HepG2 (cell line): Measurements from ENCODE around the gene IL17RC. TPM values are rescaled to one million over a fixed set of nuclear protein-coding genes. Genes with fewer than 3 reads are reported as not detected.
A peak's percentile ranks its signal among the peaks of the same experiment; 100 is the strongest.

ENCODE experiments used
- BCL6 ChIP-seq: IDR thresholded peaks from 2 replicates; pipeline ENCODE4 v1.6.1; 2016; ENCODE audit warnings: missing genetic modification reagents, missing compliant biosample characterization
- CAMTA2 ChIP-seq: sonication (generic); formaldehyde crosslinking; IDR thresholded peaks from 2 replicates; pipeline ENCODE4 v1.4.0; 2020; ENCODE audit warnings: mild to moderate bottlenecking, missing genetic modification reagents, borderline replicate concordance
- ERF ChIP-seq: IDR thresholded peaks from 2 replicates; pipeline ENCODE4 v1.6.1; 2018; ENCODE audit warnings: missing biosample characterization, missing genetic modification reagents
- FLYWCH1 ChIP-seq: sonication (generic); formaldehyde crosslinking; IDR thresholded peaks from 2 replicates; pipeline ENCODE4 v1.8.1; 2023; ENCODE audit warnings: mild to moderate bottlenecking, missing genetic modification reagents
- FOXC1 ChIP-seq: sonication (generic); formaldehyde crosslinking; IDR thresholded peaks from 2 replicates; pipeline ENCODE4 v1.8.0; 2022; ENCODE audit warnings: mild to moderate bottlenecking, missing genetic modification reagents, borderline replicate concordance
- GABPB1 ChIP-seq: IDR thresholded peaks from 2 replicates; pipeline ENCODE4 v1.6.1; 2016; ENCODE audit warnings: mild to moderate bottlenecking, missing genetic modification reagents, moderate library complexity, missing compliant biosample characterization
- HOXA7 ChIP-seq: sonication (generic); formaldehyde crosslinking; IDR thresholded peaks from 2 replicates; pipeline ENCODE4 v1.8.1; 2022; ENCODE audit warnings: mild to moderate bottlenecking, missing genetic modification reagents, moderate library complexity
- MIER3 ChIP-seq: IDR thresholded peaks from 2 replicates; pipeline ENCODE4 v1.6.1; 2016; ENCODE audit warnings: missing compliant biosample characterization, borderline replicate concordance
- REL ChIP-seq: sonication (generic); formaldehyde crosslinking; conservative IDR thresholded peaks from 2 replicates; pipeline ENCODE4 v1.8.0; 2022; ENCODE audit warnings: mild to moderate bottlenecking, missing genetic modification reagents, moderate library complexity
- XBP1 ChIP-seq: sonication (generic); formaldehyde crosslinking; IDR thresholded peaks from 2 replicates; pipeline ENCODE4 v1.5.0; 2020; ENCODE audit warnings: missing genetic modification reagents
- ZFP37 ChIP-seq: sonication (generic); formaldehyde crosslinking; IDR thresholded peaks from 2 replicates; pipeline ENCODE4 v1.4.0; 2020; ENCODE audit warnings: missing genetic modification reagents, borderline replicate concordance
- ZNF230 ChIP-seq: sonication (generic); formaldehyde crosslinking; IDR thresholded peaks from 2 replicates; pipeline ENCODE4 v1.4.0; 2020; ENCODE audit warnings: mild to moderate bottlenecking, missing genetic modification reagents
- ZNF34 ChIP-seq: sonication (generic); formaldehyde crosslinking; IDR thresholded peaks from 2 replicates; pipeline ENCODE4 v1.4.0; 2020; ENCODE audit warnings: mild to moderate bottlenecking, missing genetic modification reagents, borderline replicate concordance
- ZNF496 ChIP-seq: sonication (generic); formaldehyde crosslinking; IDR thresholded peaks from 2 replicates; pipeline ENCODE4 v1.8.1; 2023; ENCODE audit warnings: mild to moderate bottlenecking, moderate library complexity, missing genetic modification reagents; ENCODE audit not compliant: insufficient replicate concordance
- ZNF678 ChIP-seq: sonication (generic); formaldehyde crosslinking; IDR thresholded peaks from 2 replicates; pipeline ENCODE4 v1.4.0; 2020; ENCODE audit warnings: mild to moderate bottlenecking, missing genetic modification reagents
- polyA plus RNA-seq, 8 experiments: library from polyadenylated mRNA; depleted of rRNA in 3 of 8; stranded (reverse) in 7 of 8; unstranded in 1 of 8; fragments of >200 nt; fragmentation: Illumina TruSeq in 4 of 8; extraction: Trizol in 4 of 8; gene quantifications; 2 replicates each; pipeline versions ENCODE4 v1.2.1 to v1.2.3, GENCODE V29; 2011 to 2016; ENCODE audit warnings: low read depth in 4 of 8, missing spikeins in 1 of 8, mixed read lengths in 1 of 8; ENCODE audit not compliant: insufficient read depth in 1 of 8
- total RNA-seq, 5 experiments: library from RNA; depleted of rRNA; stranded (reverse); fragments of >200 nt; fragmentation: Illumina TruSeq; extraction: Trizol; gene quantifications; 2 replicates each; pipeline ENCODE4 v1.2.3, GENCODE V29; 2016; ENCODE audit warnings: low read depth in 1 of 5
- TF ChIP-seq, protein P1 (sequence below): sonication (generic); formaldehyde crosslinking; IDR thresholded peaks from 2 replicates; pipeline ENCODE4 v1.4.0; 2020; ENCODE audit warnings: mild to moderate bottlenecking, missing genetic modification reagents
- TF ChIP-seq, protein P2 (sequence below): sonication (generic); formaldehyde crosslinking; IDR thresholded peaks from 2 replicates; pipeline ENCODE4 v1.5.0; 2020; ENCODE audit warnings: missing genetic modification reagents
- TF ChIP-seq, protein P3 (sequence below): sonication (generic); formaldehyde crosslinking; IDR thresholded peaks from 2 replicates; pipeline ENCODE4 v1.5.1; 2020; ENCODE audit warnings: missing genetic modification reagents, mild to moderate bottlenecking, borderline replicate concordance
- TF ChIP-seq, protein P4 (sequence below): sonication (generic); formaldehyde crosslinking; IDR thresholded peaks from 2 replicates; pipeline ENCODE4 v1.5.1; 2020; ENCODE audit warnings: mild to moderate bottlenecking, missing genetic modification reagents, moderate library complexity

The IL17RC gene
- total and polyA plus RNA-seq, 2 of the 13 experiments (the other 11 are each of a cell fraction or from before 2014, with no cell fraction given), result 20.7 to 24.0 TPM

DNA sequence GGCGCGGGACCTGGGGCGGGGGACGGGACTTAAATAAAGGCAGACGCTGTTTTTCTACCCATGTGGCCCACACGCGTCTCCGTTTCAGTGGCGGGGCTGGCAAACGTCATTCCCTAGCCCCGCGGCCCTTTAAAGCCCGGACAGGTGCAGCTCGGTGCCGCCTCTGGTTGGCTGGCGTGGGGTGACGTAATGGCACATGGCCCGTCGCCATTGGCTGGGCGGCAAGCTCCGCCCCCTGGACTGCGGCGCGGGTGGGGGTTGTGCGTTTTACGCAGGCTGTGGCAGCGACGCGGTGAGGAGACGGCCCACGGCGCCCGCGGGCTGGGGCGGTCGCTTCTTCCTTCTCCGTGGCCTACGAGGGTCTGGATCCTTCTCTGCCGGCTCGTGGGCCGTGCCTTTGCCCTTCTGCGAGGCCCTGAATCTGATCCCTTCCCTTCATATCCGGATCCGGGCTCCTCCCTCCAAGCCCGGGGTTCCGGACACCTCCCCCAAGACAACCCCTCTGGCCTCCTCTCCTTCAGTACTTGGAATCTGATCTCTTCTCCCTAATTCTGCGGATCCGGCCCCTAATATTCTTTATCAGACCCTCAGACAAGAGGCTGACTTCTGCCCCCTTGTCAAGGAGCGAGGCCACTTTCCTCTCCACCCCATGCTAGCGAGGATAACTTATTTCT is 16.8 kb downstream of the IL17RC start, which contains the start of gene CRELD1 (continued):
- TF ChIP-seq, protein P1, sequence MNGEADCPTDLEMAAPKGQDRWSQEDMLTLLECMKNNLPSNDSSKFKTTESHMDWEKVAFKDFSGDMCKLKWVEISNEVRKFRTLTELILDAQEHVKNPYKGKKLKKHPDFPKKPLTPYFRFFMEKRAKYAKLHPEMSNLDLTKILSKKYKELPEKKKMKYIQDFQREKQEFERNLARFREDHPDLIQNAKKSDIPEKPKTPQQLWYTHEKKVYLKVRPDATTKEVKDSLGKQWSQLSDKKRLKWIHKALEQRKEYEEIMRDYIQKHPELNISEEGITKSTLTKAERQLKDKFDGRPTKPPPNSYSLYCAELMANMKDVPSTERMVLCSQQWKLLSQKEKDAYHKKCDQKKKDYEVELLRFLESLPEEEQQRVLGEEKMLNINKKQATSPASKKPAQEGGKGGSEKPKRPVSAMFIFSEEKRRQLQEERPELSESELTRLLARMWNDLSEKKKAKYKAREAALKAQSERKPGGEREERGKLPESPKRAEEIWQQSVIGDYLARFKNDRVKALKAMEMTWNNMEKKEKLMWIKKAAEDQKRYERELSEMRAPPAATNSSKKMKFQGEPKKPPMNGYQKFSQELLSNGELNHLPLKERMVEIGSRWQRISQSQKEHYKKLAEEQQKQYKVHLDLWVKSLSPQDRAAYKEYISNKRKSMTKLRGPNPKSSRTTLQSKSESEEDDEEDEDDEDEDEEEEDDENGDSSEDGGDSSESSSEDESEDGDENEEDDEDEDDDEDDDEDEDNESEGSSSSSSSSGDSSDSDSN (CRISPR knock-in tag), result no peak
- TF ChIP-seq, protein P2, sequence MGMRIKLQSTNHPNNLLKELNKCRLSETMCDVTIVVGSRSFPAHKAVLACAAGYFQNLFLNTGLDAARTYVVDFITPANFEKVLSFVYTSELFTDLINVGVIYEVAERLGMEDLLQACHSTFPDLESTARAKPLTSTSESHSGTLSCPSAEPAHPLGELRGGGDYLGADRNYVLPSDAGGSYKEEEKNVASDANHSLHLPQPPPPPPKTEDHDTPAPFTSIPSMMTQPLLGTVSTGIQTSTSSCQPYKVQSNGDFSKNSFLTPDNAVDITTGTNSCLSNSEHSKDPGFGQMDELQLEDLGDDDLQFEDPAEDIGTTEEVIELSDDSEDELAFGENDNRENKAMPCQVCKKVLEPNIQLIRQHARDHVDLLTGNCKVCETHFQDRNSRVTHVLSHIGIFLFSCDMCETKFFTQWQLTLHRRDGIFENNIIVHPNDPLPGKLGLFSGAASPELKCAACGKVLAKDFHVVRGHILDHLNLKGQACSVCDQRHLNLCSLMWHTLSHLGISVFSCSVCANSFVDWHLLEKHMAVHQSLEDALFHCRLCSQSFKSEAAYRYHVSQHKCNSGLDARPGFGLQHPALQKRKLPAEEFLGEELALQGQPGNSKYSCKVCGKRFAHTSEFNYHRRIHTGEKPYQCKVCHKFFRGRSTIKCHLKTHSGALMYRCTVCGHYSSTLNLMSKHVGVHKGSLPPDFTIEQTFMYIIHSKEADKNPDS (CRISPR knock-in tag), result no peak
- TF ChIP-seq FOXC1 (CRISPR knock-in tag) (peak; percentile 14; the same call in 1 of the 2 replicates), HOXA7 (CRISPR knock-in tag) (no peak), FLYWCH1 (0 out of 2 replicates have a peak, but pooled peaks have one; percentile 17), ZNF34 (CRISPR knock-in tag) (no peak), CAMTA2 (CRISPR knock-in tag) (0 out of 2 replicates have a peak, but pooled peaks have one; percentile 61), BCL6 (CRISPR knock-in tag) (peak; percentile 19; the same call in 1 of the 2 replicates), REL (no peak), ZFP37 (CRISPR knock-in tag) (peak; percentile 92; the same call in 1 of the 2 replicates), MIER3 (CRISPR knock-in tag) (peak; percentile 80; the same call in 1 of the 2 replicates), XBP1 (CRISPR knock-in tag) (0 out of 2 replicates have a peak, but pooled peaks have one; percentile 44), GABPB1 (CRISPR knock-in tag) (peak; percentile 72), ERF (peak; percentile 65; the same call in 1 of the 2 replicates), ZNF496 (CRISPR knock-in tag) (no peak), ZNF230 (CRISPR knock-in tag) (peak; percentile 29; the same call in 1 of the 2 replicates), ZNF678 (CRISPR knock-in tag) (0 out of 2 replicates have a peak, but pooled peaks have one; percentile 61)
- TF ChIP-seq, protein P3, sequence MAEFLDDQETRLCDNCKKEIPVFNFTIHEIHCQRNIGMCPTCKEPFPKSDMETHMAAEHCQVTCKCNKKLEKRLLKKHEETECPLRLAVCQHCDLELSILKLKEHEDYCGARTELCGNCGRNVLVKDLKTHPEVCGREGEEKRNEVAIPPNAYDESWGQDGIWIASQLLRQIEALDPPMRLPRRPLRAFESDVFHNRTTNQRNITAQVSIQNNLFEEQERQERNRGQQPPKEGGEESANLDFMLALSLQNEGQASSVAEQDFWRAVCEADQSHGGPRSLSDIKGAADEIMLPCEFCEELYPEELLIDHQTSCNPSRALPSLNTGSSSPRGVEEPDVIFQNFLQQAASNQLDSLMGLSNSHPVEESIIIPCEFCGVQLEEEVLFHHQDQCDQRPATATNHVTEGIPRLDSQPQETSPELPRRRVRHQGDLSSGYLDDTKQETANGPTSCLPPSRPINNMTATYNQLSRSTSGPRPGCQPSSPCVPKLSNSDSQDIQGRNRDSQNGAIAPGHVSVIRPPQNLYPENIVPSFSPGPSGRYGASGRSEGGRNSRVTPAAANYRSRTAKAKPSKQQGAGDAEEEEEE, result no peak
- TF ChIP-seq, protein P4, sequence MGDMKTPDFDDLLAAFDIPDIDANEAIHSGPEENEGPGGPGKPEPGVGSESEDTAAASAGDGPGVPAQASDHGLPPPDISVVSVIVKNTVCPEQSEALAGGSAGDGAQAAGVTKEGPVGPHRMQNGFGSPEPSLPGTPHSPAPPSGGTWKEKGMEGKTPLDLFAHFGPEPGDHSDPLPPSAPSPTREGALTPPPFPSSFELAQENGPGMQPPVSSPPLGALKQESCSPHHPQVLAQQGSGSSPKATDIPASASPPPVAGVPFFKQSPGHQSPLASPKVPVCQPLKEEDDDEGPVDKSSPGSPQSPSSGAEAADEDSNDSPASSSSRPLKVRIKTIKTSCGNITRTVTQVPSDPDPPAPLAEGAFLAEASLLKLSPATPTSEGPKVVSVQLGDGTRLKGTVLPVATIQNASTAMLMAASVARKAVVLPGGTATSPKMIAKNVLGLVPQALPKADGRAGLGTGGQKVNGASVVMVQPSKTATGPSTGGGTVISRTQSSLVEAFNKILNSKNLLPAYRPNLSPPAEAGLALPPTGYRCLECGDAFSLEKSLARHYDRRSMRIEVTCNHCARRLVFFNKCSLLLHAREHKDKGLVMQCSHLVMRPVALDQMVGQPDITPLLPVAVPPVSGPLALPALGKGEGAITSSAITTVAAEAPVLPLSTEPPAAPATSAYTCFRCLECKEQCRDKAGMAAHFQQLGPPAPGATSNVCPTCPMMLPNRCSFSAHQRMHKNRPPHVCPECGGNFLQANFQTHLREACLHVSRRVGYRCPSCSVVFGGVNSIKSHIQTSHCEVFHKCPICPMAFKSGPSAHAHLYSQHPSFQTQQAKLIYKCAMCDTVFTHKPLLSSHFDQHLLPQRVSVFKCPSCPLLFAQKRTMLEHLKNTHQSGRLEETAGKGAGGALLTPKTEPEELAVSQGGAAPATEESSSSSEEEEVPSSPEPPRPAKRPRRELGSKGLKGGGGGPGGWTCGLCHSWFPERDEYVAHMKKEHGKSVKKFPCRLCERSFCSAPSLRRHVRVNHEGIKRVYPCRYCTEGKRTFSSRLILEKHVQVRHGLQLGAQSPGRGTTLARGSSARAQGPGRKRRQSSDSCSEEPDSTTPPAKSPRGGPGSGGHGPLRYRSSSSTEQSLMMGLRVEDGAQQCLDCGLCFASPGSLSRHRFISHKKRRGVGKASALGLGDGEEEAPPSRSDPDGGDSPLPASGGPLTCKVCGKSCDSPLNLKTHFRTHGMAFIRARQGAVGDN, result peak; percentile 73
